ENCODE data around the gene BTRC. TPM values are rescaled to one million over a fixed set of nuclear protein-coding genes. Genes with fewer than 3 reads are reported as not detected.

The BTRC gene
- total and polyA plus RNA-seq, 2 donors (not counting 3 experiments of a cell fraction or from before 2014, with no cell fraction given), result 11.6 to 18.5 TPM

DNA sequence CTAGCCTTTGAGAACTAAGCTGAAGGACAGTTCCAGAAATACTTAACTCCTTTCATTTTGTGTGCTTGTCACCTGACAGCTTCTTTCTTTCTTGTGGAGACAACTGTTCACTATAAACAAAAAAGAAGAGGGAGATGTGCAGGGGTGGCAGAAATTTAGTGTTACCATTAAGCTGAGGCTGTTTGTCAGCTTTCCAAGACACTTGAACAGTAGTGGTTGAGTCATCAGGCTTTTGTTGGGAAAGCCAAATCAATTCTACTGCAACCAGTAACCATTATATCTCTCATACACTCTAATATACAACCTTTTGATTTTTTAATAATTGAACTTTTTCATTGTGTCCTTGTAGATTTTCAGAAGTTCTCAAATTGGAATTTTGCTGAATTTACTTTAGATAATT is 158.8 kb downstream of the BTRC start:
- H3K27ac ChIP-seq (ENCODE audit: insufficient read depth, low read depth, low read length), result no peak overlapping the region
- no peaks in the 10 kb centered on the region for H3K4me1 ChIP-seq (ENCODE audit: control insufficient read depth, extremely low read depth, insufficient read depth, low read length)
- FAIRE-seq (no peak), DNase-seq (ENCODE audit: low read depth, low spot score) (no peak)
- H3K27me3 ChIP-seq (ENCODE audit: control insufficient read depth in 2 of 2, insufficient read depth in 2 of 2, low read length in 2 of 2), result no peaks in the 10 kb centered on the region
- ChIA-PET POLR2A (no interaction called here), CTCF (interaction anchor here (1.2 to 1.5 kb wide), 2 partner anchors 10 to 19 kb away, joined by 3 to 4 read pairs; no protein-coding TSS in a partner anchor)
- H4K20me1 ChIP-seq (replicated peaks; ENCODE audit: control insufficient read depth, extremely low read depth, insufficient read depth, low read length), result no peaks in the 10 kb centered on the region
- dilution Hi-C loops (cut with MboI; ENCODE audit: extremely low pct_ligation_motif_present, low sequenced_read_pairs), result no loop called here
- no peaks in the 10 kb centered on the region for H3K36me3 ChIP-seq (ENCODE audit: control insufficient read depth in 2 of 2, extremely low read depth in 1 of 2, insufficient read depth in 2 of 2, low read length in 2 of 2)
- no peak overlapping the region for H2AFZ ChIP-seq (ENCODE audit: low read depth, low read length)
- no peaks in the 10 kb centered on the region for H3K9me3 ChIP-seq (replicated peaks; ENCODE audit: control insufficient read depth, insufficient read depth, low read length)
- H3K9me1 ChIP-seq (replicated peaks; ENCODE audit: control insufficient read depth, extremely low read depth, insufficient read depth, low read length), result no peaks in the 10 kb centered on the region
- intact Hi-C loops (cut with micrococcal nuclease), result no loop called here
- no peaks in the 10 kb centered on the region for H3K79me2 ChIP-seq (ENCODE audit: control insufficient read depth, insufficient read depth, low read length)
- no peak overlapping the region for H3K4me3 ChIP-seq (replicated peaks in 1 of 3; ENCODE audit: insufficient read depth in 1 of 3, low read depth in 1 of 3, low read length in 3 of 3)
- no peak overlapping the region for H3K4me2 ChIP-seq (ENCODE audit: insufficient read depth, low read length)
- no TSS peak for BruUV-seq (replicated peaks)
- TF ChIP-seq FOS (IDR thresholded peaks at IDR 0.05; ENCODE audit: borderline replicate concordance, insufficient read depth, low read length), result peak; percentile 9
- no peak for TF ChIP-seq POLR2AphosphoS5 (IDR thresholded peaks at IDR 0.05; ENCODE audit: insufficient read depth, low read depth, low read length)
- no peak for TF ChIP-seq JUN (IDR thresholded peaks at IDR 0.05; ENCODE audit: borderline replicate concordance, insufficient read depth, insufficient read length, low read depth)
- TF ChIP-seq, protein P1, sequence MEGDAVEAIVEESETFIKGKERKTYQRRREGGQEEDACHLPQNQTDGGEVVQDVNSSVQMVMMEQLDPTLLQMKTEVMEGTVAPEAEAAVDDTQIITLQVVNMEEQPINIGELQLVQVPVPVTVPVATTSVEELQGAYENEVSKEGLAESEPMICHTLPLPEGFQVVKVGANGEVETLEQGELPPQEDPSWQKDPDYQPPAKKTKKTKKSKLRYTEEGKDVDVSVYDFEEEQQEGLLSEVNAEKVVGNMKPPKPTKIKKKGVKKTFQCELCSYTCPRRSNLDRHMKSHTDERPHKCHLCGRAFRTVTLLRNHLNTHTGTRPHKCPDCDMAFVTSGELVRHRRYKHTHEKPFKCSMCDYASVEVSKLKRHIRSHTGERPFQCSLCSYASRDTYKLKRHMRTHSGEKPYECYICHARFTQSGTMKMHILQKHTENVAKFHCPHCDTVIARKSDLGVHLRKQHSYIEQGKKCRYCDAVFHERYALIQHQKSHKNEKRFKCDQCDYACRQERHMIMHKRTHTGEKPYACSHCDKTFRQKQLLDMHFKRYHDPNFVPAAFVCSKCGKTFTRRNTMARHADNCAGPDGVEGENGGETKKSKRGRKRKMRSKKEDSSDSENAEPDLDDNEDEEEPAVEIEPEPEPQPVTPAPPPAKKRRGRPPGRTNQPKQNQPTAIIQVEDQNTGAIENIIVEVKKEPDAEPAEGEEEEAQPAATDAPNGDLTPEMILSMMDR (IDR thresholded peaks at IDR 0.05; ENCODE audit: extremely low read depth in 1 of 2, insufficient read depth in 1 of 2, low read depth in 1 of 2, low read length in 2 of 2), result no peak
- no peak for TF ChIP-seq GATA2 (IDR thresholded peaks at IDR 0.05; ENCODE audit: insufficient read depth, insufficient read length, low read depth, low read length)
- TF ChIP-seq EZH2 (IDR thresholded peaks at IDR 0.05; ENCODE audit: borderline replicate concordance, low read depth, low read length, severe bottlenecking), result no peak
- no peak overlapping the region for H3K9ac ChIP-seq (replicated peaks; ENCODE audit: extremely low read depth, insufficient read depth, low read length)
